HepG2 (cell line): ENCODE results near the gene MTFR1L. TPM values are rescaled to one million over a fixed set of nuclear protein-coding genes. Genes with fewer than 3 reads are reported as not detected.
A peak's percentile ranks its signal among the peaks of the same experiment; 100 is the strongest.

ENCODE experiments used
- BHLHE40 ChIP-seq: IDR thresholded peaks from 2 replicates; pipeline ENCODE4 v1.6.1; 2011; ENCODE audit warnings: low read length, improper control_type of control experiment
- JUN ChIP-seq: sonication (generic); formaldehyde crosslinking; IDR thresholded peaks from 2 replicates; pipeline ENCODE4 v1.4.0; 2020; ENCODE audit warnings: mild to moderate bottlenecking, missing genetic modification reagents
- MEIS2 ChIP-seq: sonication (generic); formaldehyde crosslinking; IDR thresholded peaks from 2 replicates; pipeline ENCODE4 v1.9.0; 2021; ENCODE audit warnings: mild to moderate bottlenecking, missing genetic modification reagents
- NONO ChIP-seq, 2 experiments: fragments of 450-650 bp in 1 of 2; sonication (generic) in 1 of 2; formaldehyde crosslinking in 1 of 2; IDR thresholded peaks in 1 of 2; conservative IDR thresholded peaks in 1 of 2; 2 replicates each; pipeline versions ENCODE4 v1.6.1 to v1.8.0; 2017 to 2022; ENCODE audit warnings: mild to moderate bottlenecking in 1 of 2, missing genetic modification reagents in 1 of 2, moderate library complexity in 1 of 2
- NR1H2 ChIP-seq: sonication (generic); formaldehyde crosslinking; IDR thresholded peaks from 2 replicates; pipeline ENCODE4 v1.8.1; 2022; ENCODE audit warnings: low read depth, missing genetic modification reagents, borderline replicate concordance
- PHF21A ChIP-seq: sonication (generic); formaldehyde crosslinking; IDR thresholded peaks from 2 replicates; pipeline ENCODE4 v1.5.0; 2020; ENCODE audit warnings: mild to moderate bottlenecking, missing genetic modification reagents
- TFE3 ChIP-seq: IDR thresholded peaks from 2 replicates; pipeline ENCODE4 v1.6.1; 2016
- ZMYM3 ChIP-seq: sonication (generic); formaldehyde crosslinking; IDR thresholded peaks from 2 replicates; pipeline ENCODE4 v1.5.1; 2020; ENCODE audit warnings: mild to moderate bottlenecking, missing genetic modification reagents
- ZNF121 ChIP-seq: sonication (generic); formaldehyde crosslinking; IDR thresholded peaks from 2 replicates; pipeline ENCODE4 v1.5.0; 2020; ENCODE audit warnings: mild to moderate bottlenecking, missing genetic modification reagents
- ZNF547 ChIP-seq: sonication (generic); formaldehyde crosslinking; IDR thresholded peaks from 2 replicates; pipeline ENCODE4 v1.5.1; 2020; ENCODE audit warnings: mild to moderate bottlenecking, missing genetic modification reagents
- ZNF569 ChIP-seq: sonication (generic); formaldehyde crosslinking; IDR thresholded peaks from 2 replicates; pipeline ENCODE4 v1.5.0; 2020; ENCODE audit warnings: mild to moderate bottlenecking, missing genetic modification reagents, moderate library complexity, borderline replicate concordance
- ZNF570 ChIP-seq: sonication (generic); formaldehyde crosslinking; IDR thresholded peaks from 2 replicates; pipeline ENCODE4 v1.4.0; 2020; ENCODE audit warnings: mild to moderate bottlenecking, missing genetic modification reagents, borderline replicate concordance
- ZNF768 ChIP-seq: sonication (generic); formaldehyde crosslinking; IDR thresholded peaks from 2 replicates; pipeline ENCODE4 v1.4.0; 2020; ENCODE audit warnings: missing genetic modification reagents
- ZNF800 ChIP-seq: sonication (generic); formaldehyde crosslinking; IDR thresholded peaks from 2 replicates; pipeline ENCODE4 v1.4.0; 2020; ENCODE audit warnings: missing genetic modification reagents
- polyA plus RNA-seq, 8 experiments: library from polyadenylated mRNA; depleted of rRNA in 3 of 8; stranded (reverse) in 7 of 8; unstranded in 1 of 8; fragments of >200 nt; fragmentation: Illumina TruSeq in 4 of 8; extraction: Trizol in 4 of 8; gene quantifications; 2 replicates each; pipeline versions ENCODE4 v1.2.1 to v1.2.3, GENCODE V29; 2011 to 2016; ENCODE audit warnings: low read depth in 4 of 8, missing spikeins in 1 of 8, mixed read lengths in 1 of 8; ENCODE audit not compliant: insufficient read depth in 1 of 8
- total RNA-seq, 5 experiments: library from RNA; depleted of rRNA; stranded (reverse); fragments of >200 nt; fragmentation: Illumina TruSeq; extraction: Trizol; gene quantifications; 2 replicates each; pipeline ENCODE4 v1.2.3, GENCODE V29; 2016; ENCODE audit warnings: low read depth in 1 of 5
- TF ChIP-seq, protein P1 (sequence below): sonication (generic); formaldehyde crosslinking; IDR thresholded peaks from 2 replicates; pipeline ENCODE4 v1.5.0; 2020; ENCODE audit warnings: mild to moderate bottlenecking, missing genetic modification reagents, borderline replicate concordance
- TF ChIP-seq, protein P2 (sequence below): sonication (generic); formaldehyde crosslinking; IDR thresholded peaks from 2 replicates; pipeline ENCODE4 v1.8.1; 2023; ENCODE audit warnings: mild to moderate bottlenecking, moderate library complexity, missing genetic modification reagents

The MTFR1L gene
- total and polyA plus RNA-seq, 2 of the 13 experiments (the other 11 are each of a cell fraction or from before 2014, with no cell fraction given) = 38.0 to 55.7 TPM

DNA sequence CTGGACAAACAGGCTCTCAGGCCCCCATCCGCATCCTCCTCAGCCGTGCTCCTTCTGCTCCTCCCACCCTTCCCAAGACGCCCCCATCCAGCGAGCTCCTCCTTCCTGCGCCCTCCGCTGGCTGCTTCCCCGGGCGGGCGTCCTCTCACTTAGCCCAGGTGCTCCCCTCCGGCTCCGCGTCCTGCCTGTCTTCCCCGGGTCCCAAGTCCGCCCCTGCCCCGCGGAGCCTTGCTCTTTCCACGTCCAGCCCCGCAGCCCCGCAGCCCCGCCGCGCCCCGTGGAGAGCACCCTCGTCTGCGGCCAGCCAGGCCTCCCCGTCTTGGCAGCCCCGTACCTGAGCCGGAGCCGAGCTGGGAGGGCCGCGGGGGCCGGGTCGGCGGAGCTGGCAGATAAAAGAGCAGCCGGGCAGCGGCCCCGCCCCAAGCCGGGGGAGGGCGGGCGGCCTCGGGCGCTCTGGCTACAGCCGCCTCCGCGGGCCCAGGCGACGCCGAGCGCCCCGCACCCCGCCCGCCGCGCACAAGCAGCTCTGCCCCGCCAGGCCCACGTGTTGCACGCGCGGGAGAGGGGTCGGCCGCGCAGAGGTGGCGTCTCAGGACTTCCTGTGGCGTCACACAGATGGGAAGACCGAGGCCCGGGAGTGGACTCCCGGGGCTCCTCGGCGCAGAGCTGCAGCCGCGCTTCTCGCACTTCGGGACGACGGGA lies 55.6 kb downstream of the MTFR1L start, which contains the start of gene PAQR7 (continued):
- TF ChIP-seq, protein P1, sequence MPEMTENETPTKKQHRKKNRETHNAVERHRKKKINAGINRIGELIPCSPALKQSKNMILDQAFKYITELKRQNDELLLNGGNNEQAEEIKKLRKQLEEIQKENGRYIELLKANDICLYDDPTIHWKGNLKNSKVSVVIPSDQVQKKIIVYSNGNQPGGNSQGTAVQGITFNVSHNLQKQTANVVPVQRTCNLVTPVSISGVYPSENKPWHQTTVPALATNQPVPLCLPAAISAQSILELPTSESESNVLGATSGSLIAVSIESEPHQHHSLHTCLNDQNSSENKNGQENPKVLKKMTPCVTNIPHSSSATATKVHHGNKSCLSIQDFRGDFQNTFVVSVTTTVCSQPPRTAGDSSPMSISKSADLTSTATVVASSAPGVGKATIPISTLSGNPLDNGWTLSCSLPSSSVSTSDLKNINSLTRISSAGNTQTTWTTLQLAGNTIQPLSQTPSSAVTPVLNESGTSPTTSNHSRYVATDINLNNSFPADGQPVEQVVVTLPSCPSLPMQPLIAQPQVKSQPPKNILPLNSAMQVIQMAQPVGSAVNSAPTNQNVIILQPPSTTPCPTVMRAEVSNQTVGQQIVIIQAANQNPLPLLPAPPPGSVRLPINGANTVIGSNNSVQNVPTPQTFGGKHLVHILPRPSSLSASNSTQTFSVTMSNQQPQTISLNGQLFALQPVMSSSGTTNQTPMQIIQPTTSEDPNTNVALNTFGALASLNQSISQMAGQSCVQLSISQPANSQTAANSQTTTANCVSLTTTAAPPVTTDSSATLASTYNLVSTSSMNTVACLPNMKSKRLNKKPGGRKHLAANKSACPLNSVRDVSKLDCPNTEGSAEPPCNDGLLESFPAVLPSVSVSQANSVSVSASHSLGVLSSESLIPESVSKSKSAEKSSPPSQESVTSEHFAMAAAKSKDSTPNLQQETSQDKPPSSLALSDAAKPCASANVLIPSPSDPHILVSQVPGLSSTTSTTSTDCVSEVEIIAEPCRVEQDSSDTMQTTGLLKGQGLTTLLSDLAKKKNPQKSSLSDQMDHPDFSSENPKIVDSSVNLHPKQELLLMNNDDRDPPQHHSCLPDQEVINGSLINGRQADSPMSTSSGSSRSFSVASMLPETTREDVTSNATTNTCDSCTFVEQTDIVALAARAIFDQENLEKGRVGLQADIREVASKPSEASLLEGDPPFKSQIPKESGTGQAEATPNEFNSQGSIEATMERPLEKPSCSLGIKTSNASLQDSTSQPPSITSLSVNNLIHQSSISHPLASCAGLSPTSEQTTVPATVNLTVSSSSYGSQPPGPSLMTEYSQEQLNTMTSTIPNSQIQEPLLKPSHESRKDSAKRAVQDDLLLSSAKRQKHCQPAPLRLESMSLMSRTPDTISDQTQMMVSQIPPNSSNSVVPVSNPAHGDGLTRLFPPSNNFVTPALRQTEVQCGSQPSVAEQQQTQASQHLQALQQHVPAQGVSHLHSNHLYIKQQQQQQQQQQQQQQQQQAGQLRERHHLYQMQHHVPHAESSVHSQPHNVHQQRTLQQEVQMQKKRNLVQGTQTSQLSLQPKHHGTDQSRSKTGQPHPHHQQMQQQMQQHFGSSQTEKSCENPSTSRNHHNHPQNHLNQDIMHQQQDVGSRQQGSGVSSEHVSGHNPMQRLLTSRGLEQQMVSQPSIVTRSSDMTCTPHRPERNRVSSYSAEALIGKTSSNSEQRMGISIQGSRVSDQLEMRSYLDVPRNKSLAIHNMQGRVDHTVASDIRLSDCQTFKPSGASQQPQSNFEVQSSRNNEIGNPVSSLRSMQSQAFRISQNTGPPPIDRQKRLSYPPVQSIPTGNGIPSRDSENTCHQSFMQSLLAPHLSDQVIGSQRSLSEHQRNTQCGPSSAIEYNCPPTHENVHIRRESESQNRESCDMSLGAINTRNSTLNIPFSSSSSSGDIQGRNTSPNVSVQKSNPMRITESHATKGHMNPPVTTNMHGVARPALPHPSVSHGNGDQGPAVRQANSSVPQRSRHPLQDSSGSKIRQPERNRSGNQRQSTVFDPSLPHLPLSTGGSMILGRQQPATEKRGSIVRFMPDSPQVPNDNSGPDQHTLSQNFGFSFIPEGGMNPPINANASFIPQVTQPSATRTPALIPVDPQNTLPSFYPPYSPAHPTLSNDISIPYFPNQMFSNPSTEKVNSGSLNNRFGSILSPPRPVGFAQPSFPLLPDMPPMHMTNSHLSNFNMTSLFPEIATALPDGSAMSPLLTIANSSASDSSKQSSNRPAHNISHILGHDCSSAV = peak; percentile 60; the same call in 1 of the 2 replicates
- TF ChIP-seq PHF21A (CRISPR knock-in tag) (peak; percentile 52), TFE3 (CRISPR knock-in tag) (peak; percentile 73; the same call in 1 of the 2 replicates), BHLHE40 (no peak), ZNF768 (peak; percentile 69), NR1H2 (0 out of 2 replicates have a peak, but pooled peaks have one; percentile 40), ZNF121 (CRISPR knock-in tag) (0 out of 2 replicates have a peak, but pooled peaks have one; percentile 41), ZNF570 (CRISPR knock-in tag) (no peak), ZNF569 (peak; percentile 42; the same call in 1 of the 2 replicates), NONO (IDR thresholded peaks at IDR 0.05) (no peak), NONO (CRISPR knock-in tag; conservative IDR thresholded peaks at IDR 0.05) (peak; percentile 48; the same call in 1 of the 2 replicates), ZNF547 (CRISPR knock-in tag) (peak; percentile 86; the same call in 1 of the 2 replicates), ZMYM3 (no peak), MEIS2 (no peak), ZNF800 (CRISPR knock-in tag) (peak; percentile 80), JUN (no peak)
- TF ChIP-seq, protein P2, sequence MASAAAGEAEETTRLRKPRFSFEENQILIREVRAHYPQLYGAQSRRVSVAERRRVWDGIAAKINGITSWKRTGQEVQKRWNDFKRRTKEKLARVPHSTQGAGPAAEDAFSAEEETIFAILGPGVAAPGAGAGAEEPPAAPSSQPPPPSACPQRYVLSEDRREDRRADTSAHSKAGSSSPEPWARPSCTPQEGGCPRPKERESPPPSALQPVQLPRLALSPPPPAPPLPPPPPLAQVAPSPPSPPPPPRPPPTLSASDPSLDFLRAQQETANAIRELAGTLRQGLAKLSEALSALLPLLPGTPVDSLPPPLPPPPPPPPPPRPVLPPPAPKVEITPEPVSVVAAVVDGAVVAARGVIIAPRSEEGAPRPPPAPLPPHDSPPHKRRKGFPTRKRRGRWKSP (CRISPR knock-in tag) = peak; percentile 67; the same call in 1 of the 2 replicates
